Measurements from ENCODE around the gene PTBP1.

PTBP1 gene

GRCh38 chr19:754530-754929 is 42.7 kb upstream of the PTBP1 start:
- no peaks in the 10 kb centered on the region for H3K79me2 ChIP-seq (ENCODE audit: insufficient read depth, low read length)
- H3K36me3 ChIP-seq (ENCODE audit: insufficient read depth, low read length) = no peaks in the 10 kb centered on the region
- H3K9me3 ChIP-seq (ENCODE audit: low read length) = peaks cover 6% of the 10 kb centered on the region; the same call in 1 of the 2 replicates
- no peak overlapping the region for H3K4me3 ChIP-seq (ENCODE audit: low read depth, low read length, poor library complexity, severe bottlenecking)
- H3K4me1 ChIP-seq (ENCODE audit: insufficient read depth, low read length, severe bottlenecking) = no peaks in the 10 kb centered on the region
- H3K27ac ChIP-seq (ENCODE audit: low read depth, low read length, poor library complexity, severe bottlenecking) = no peak overlapping the region
- H3F3A ChIP-seq (ENCODE audit: insufficient read depth, low read length) = no peaks in the 10 kb centered on the region
- TF ChIP-seq CTCF (IDR thresholded peaks at IDR 0.05; ENCODE audit: low read length) (no peak), EZH2 (IDR thresholded peaks at IDR 0.05; ENCODE audit: borderline replicate concordance, low read length) (no peak)
- H4K20me1 ChIP-seq (ENCODE audit: insufficient read depth, low read length) = no peaks in the 10 kb centered on the region
- no peaks in the 10 kb centered on the region for H3K9me2 ChIP-seq (ENCODE audit: low read depth, low read length)
- H3K27me3 ChIP-seq (ENCODE audit: insufficient read depth, low read length) = peaks cover 5% of the 10 kb centered on the region; the same call in 1 of the 2 replicates
- no peak overlapping the region for H3K4me2 ChIP-seq (ENCODE audit: low read length)
- no peak overlapping the region for H2AFZ ChIP-seq (ENCODE audit: low read length)
- H3K9ac ChIP-seq (ENCODE audit: low read length) = no peak overlapping the region

DNA sequence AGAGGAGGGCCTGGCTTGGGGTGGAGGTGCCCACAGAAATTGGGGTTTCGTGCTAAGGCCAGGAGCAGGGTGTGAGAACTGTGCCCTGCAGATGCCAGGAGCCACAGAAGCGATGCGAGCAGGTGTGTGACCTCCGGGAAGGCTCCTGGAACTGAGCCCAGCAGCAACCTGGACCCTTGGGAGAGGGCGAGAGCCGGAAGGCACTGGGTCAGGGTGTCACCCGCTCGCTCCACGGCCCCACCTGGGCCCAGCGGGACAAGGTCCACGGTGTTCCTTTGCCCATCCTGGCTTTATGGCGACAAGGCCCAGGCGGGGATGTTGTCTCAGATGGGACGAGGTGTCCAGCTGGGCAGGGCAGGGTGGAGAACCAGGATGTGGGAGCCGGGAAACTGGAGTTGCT is 42.2 kb upstream of the PTBP1 start:
- H3K79me2 ChIP-seq (ENCODE audit: insufficient read depth, low read length) = no peaks in the 10 kb centered on the region

GRCh38 chr19:756236-756635 is 41.0 kb upstream of the PTBP1 start:
- H3K27ac ChIP-seq (ENCODE audit: low read depth, low read length, poor library complexity, severe bottlenecking) = no peak overlapping the region
- no peak for TF ChIP-seq CTCF (IDR thresholded peaks at IDR 0.05; ENCODE audit: low read length)
- no peak for TF ChIP-seq EZH2 (IDR thresholded peaks at IDR 0.05; ENCODE audit: borderline replicate concordance, low read length)
- no peaks in the 10 kb centered on the region for H3F3A ChIP-seq (ENCODE audit: insufficient read depth, low read length)
- peaks cover 6% of the 10 kb centered on the region; the same call in 1 of the 2 replicates for H3K9me3 ChIP-seq (ENCODE audit: low read length)
- H3K9ac ChIP-seq (ENCODE audit: low read length) = no peak overlapping the region
- no peaks in the 10 kb centered on the region for H3K9me2 ChIP-seq (ENCODE audit: low read depth, low read length)
- H3K36me3 ChIP-seq (ENCODE audit: insufficient read depth, low read length) = no peaks in the 10 kb centered on the region
- no peaks in the 10 kb centered on the region for H3K4me1 ChIP-seq (ENCODE audit: insufficient read depth, low read length, severe bottlenecking)
- H2AFZ ChIP-seq (ENCODE audit: low read length) = no peak overlapping the region
- H3K4me3 ChIP-seq (ENCODE audit: low read depth, low read length, poor library complexity, severe bottlenecking) = no peak overlapping the region
- no peak overlapping the region for H3K4me2 ChIP-seq (ENCODE audit: low read length)
- no peaks in the 10 kb centered on the region for H3K79me2 ChIP-seq (ENCODE audit: insufficient read depth, low read length)
- H3K27me3 ChIP-seq (ENCODE audit: insufficient read depth, low read length) = peaks cover 4% of the 10 kb centered on the region; the same call in 1 of the 2 replicates
- no peaks in the 10 kb centered on the region for H4K20me1 ChIP-seq (ENCODE audit: insufficient read depth, low read length)

More for the DNA sequence above, 42.2 kb upstream of the PTBP1 start:
- Histone ChIP-seq H3K4me3 (ENCODE audit: low read depth, low read length, poor library complexity, severe bottlenecking) (no peak overlapping the region), H3K9ac (ENCODE audit: low read length) (no peak overlapping the region), H3K4me2 (ENCODE audit: low read length) (no peak overlapping the region), H3K27ac (ENCODE audit: low read depth, low read length, poor library complexity, severe bottlenecking) (no peak overlapping the region), H3K4me1 (ENCODE audit: insufficient read depth, low read length, severe bottlenecking) (no peaks in the 10 kb centered on the region), H3K9me3 (ENCODE audit: low read length) (peaks cover 6% of the 10 kb centered on the region; the same call in 1 of the 2 replicates), H4K20me1 (ENCODE audit: insufficient read depth, low read length) (no peaks in the 10 kb centered on the region), H3F3A (ENCODE audit: insufficient read depth, low read length) (no peaks in the 10 kb centered on the region), H2AFZ (ENCODE audit: low read length) (no peak overlapping the region), H3K36me3 (ENCODE audit: insufficient read depth, low read length) (no peaks in the 10 kb centered on the region), H3K27me3 (ENCODE audit: insufficient read depth, low read length) (peaks cover 5% of the 10 kb centered on the region; the same call in 1 of the 2 replicates), H3K9me2 (ENCODE audit: low read depth, low read length) (no peaks in the 10 kb centered on the region)
- TF ChIP-seq EZH2 (IDR thresholded peaks at IDR 0.05; ENCODE audit: borderline replicate concordance, low read length) (no peak), CTCF (IDR thresholded peaks at IDR 0.05; ENCODE audit: low read length) (no peak)
